ENCODE measurements around the gene GAL3ST1. TPM values are rescaled to one million over a fixed set of nuclear protein-coding genes. Genes with fewer than 3 reads are reported as not detected.

Gene GAL3ST1
- total RNA-seq, 1 experiment from 2014 or later = not detected

- DNase-seq (ENCODE audit: unreplicated experiment) = no peak
- no peaks in the 10 kb centered on the region for H3K27me3 Mint-ChIP-seq (ENCODE audit: insufficient read depth, unreplicated experiment)
- no peaks in the 10 kb centered on the region for H3K9me3 Mint-ChIP-seq (ENCODE audit: unreplicated experiment)
- H3K27ac Mint-ChIP-seq (ENCODE audit: low read depth, unreplicated experiment) = no peak overlapping the region
- no TSS peak for BruUV-seq (replicated peaks)
- no peaks in the 10 kb centered on the region for H3K36me3 Mint-ChIP-seq (ENCODE audit: insufficient read depth, unreplicated experiment)
- peaks cover under 1% of the 10 kb centered on the region for H3K4me1 Mint-ChIP-seq (ENCODE audit: insufficient read depth, unreplicated experiment)
- no peak overlapping the region for H3K4me3 Mint-ChIP-seq (ENCODE audit: unreplicated experiment)
- no peak for TF ChIP-seq CTCF (IDR thresholded peaks at IDR 0.05; ENCODE audit: unreplicated experiment)
- intact Hi-C loops (cut with micrococcal nuclease) = no loop called here
- ChIA-PET POLR2A (no interaction called here), CTCF (interaction anchor here (1.0 kb wide), 1 partner anchor 110 kb away, joined by 3 read pairs; no protein-coding TSS in a partner anchor)
These were observed 17.2 kb downstream of the GAL3ST1 start for GRCh38 chr22:30557243-30557642.

GRCh38 chr22:30556388-30556787 lies 18.1 kb downstream of the GAL3ST1 start:
- ChIA-PET CTCF (interaction anchor here (1.0 kb wide), 1 partner anchor 110 kb away, joined by 3 read pairs; no protein-coding TSS in a partner anchor), POLR2A (no interaction called here)
- BruUV-seq (replicated peaks) = no TSS peak
- Mint-ChIP-seq H3K4me3 (ENCODE audit: unreplicated experiment) (no peak overlapping the region), H3K4me1 (ENCODE audit: insufficient read depth, unreplicated experiment) (no peaks in the 10 kb centered on the region), H3K27me3 (ENCODE audit: insufficient read depth, unreplicated experiment) (no peaks in the 10 kb centered on the region), H3K9me3 (ENCODE audit: unreplicated experiment) (no peaks in the 10 kb centered on the region), H3K27ac (ENCODE audit: low read depth, unreplicated experiment) (no peak overlapping the region), H3K36me3 (ENCODE audit: insufficient read depth, unreplicated experiment) (no peaks in the 10 kb centered on the region)
- DNase-seq (ENCODE audit: unreplicated experiment) = no peak
- intact Hi-C loops (cut with micrococcal nuclease) = no loop called here
- TF ChIP-seq CTCF (IDR thresholded peaks at IDR 0.05; ENCODE audit: unreplicated experiment) = no peak

- Mint-ChIP-seq H3K36me3 (ENCODE audit: insufficient read depth, unreplicated experiment) (no peaks in the 10 kb centered on the region), H3K4me3 (ENCODE audit: unreplicated experiment) (no peak overlapping the region), H3K9me3 (ENCODE audit: unreplicated experiment) (no peaks in the 10 kb centered on the region), H3K27me3 (ENCODE audit: insufficient read depth, unreplicated experiment) (no peaks in the 10 kb centered on the region), H3K27ac (ENCODE audit: low read depth, unreplicated experiment) (no peak overlapping the region), H3K4me1 (ENCODE audit: insufficient read depth, unreplicated experiment) (no peaks in the 10 kb centered on the region)
- ChIA-PET CTCF (no interaction called here), POLR2A (no interaction called here)
- no peak for DNase-seq (ENCODE audit: unreplicated experiment)
- TF ChIP-seq CTCF (IDR thresholded peaks at IDR 0.05; ENCODE audit: unreplicated experiment) = no peak
- intact Hi-C loops (cut with micrococcal nuclease) = no loop called here
- BruUV-seq (replicated peaks) = no TSS peak
These were observed 18.9 kb downstream of the GAL3ST1 start for GRCh38 chr22:30555282-30556210.

GRCh38 chr22:30553971-30554370 lies 20.5 kb downstream of the GAL3ST1 start:
- no peaks in the 10 kb centered on the region for H3K4me1 Mint-ChIP-seq (ENCODE audit: insufficient read depth, unreplicated experiment)
- H3K4me3 Mint-ChIP-seq (ENCODE audit: unreplicated experiment) = no peak overlapping the region
- DNase-seq (ENCODE audit: unreplicated experiment) = no peak
- no peaks in the 10 kb centered on the region for H3K36me3 Mint-ChIP-seq (ENCODE audit: insufficient read depth, unreplicated experiment)
- CTCF ChIA-PET = no interaction called here
- H3K27ac Mint-ChIP-seq (ENCODE audit: low read depth, unreplicated experiment) = no peak overlapping the region
- POLR2A ChIA-PET = no interaction called here
- BruUV-seq (replicated peaks) = no TSS peak
- H3K9me3 Mint-ChIP-seq (ENCODE audit: unreplicated experiment) = no peaks in the 10 kb centered on the region
- intact Hi-C loops (cut with micrococcal nuclease) = no loop called here
- TF ChIP-seq CTCF (IDR thresholded peaks at IDR 0.05; ENCODE audit: unreplicated experiment) = no peak
- H3K27me3 Mint-ChIP-seq (ENCODE audit: insufficient read depth, unreplicated experiment) = no peaks in the 10 kb centered on the region

All from MCF 10A (cell line).